Stimulated activated CD4-positive, alpha-beta T cell treated with anti-CD3 and anti-CD28 coated beads, Interleukin-15, amount 100 ng/mL, for 48 hours (primary cell): ENCODE measurements around the gene DLX4.

Experiments used
- DNase-seq, 2 donors: peaks; one replicate each; pipeline ENCODE4 v3.0.0-alpha.2; 2020; ENCODE audit warnings: low read depth in 2 of 2

The DLX4 gene

DNA sequence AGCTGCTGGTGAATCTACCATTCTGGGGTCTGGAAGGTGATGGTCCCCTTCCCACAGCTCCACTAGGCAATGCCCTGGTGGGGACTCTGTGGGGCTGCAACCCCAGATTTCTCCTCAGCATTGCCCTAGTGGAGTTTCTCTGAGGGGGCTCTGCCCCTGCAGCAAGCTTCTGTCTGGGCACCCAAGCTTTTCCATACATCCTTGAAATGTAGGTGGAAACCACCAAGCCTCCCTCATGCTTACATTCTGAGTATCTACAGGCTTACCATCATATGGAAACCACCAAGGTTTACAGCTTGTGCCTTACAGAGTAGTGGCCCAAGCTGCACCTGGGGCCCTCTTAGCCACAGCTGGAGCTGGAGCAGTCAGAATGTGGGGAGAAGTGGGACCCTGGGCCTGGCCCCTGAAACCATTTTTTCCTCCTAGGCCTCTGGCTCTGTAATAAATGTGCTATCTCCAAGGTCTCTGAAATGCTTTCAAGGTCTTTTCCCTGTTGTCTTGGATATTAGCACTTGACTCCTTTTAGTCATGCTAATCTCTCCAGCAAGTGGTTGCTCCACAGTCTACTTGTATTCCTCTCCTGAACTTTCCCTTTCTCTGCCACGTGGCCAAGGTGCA, 45.6 kb downstream of the DLX4 start:
- no peak for DNase-seq

DNA sequence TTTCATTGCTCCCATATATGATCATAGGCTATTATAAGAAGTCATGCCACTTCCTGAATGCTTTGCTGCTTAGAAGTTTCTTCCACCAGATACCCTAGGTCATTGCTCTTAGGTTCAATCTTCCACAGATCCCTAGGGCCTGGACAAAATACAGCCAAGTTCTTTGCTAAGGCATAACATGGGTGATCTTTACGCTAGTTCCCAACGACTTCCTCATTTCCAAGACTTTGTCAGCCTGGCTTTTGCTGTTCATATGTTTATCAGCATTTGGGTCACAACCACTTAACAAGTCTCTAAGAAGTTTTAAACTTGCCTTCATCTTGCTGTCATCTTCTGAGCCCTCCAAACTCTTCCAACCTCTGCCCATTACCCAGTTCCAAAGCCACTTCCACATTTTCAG, 46.2 kb downstream of the DLX4 start:
- DNase-seq = no peak

- no peak for DNase-seq
These were observed 49.9 kb downstream of the DLX4 start for GRCh38 chr17:50018909-50019308.

DNA sequence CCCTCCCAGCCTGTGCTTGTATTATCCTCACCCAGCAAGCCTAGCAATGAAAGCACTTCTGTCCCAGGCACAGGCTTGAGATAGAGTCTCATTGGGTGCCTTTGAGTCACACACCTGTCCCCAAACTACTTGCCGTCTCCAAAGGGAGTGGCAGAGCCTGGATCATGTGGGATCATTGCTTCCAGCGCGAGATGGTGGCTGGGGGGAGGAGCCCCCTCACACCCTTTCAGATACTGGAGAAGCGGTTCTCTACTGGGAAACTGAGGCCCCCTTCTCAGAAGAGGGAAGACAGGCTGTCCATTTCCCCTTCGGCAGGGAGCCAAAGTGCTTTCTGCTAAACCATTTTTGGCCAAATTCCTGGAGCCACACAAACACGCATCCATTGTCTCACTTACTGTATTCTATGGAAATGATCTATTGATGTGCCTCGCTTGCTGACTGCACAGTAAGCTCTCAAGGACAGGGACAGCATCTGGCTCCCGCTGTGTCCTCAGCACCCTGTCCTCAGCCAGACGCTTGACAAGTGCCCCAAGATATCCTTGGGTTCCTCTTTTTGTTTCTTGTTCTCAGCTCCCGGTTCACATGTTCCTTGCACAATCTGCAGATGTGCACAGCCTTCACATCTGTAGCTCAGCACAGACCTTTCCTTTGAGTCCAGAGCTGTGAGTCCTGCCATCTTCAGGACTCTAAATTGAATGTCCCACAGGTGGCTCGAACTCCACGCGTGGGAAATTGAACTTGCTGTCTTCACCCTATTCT, 52.0 kb downstream of the DLX4 start:
- no peak for DNase-seq

DNA sequence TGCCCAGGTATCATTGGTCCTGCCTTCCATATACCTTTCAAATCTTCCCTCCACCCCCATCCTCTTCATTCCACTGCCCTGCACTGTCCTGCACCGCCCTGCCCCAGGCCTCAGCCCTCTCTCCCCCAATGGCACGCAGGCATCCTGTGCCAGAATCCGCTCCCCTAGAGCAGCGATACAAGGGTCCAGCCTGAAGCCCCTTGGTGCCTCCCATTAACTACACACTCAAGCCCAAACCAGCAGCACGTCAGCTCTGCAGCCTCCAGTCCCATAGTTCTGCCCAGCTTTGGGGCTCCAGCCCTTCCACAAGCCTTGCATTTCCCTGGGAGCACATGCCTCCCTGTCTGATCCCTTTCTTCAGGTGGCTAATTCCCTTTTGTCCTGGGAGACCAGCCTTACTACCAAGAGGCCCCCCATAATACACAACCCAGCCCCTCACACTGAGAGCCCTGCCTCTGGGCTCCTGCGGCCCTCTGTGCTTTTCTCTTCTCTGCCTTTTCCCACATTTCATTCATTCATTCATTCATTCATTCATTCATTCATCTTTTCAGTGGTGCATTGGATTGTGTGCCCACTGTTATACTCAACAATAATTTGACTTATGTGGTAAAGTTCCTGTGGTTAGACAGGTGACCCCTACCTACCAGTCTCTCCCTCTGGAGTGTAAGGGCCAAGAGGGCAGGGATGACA, 52.8 kb downstream of the DLX4 start:
- no peak for DNase-seq

GRCh38 chr17:50022463-50023130, 53.6 kb downstream of the DLX4 start:
- DNase-seq = no peak

DNA sequence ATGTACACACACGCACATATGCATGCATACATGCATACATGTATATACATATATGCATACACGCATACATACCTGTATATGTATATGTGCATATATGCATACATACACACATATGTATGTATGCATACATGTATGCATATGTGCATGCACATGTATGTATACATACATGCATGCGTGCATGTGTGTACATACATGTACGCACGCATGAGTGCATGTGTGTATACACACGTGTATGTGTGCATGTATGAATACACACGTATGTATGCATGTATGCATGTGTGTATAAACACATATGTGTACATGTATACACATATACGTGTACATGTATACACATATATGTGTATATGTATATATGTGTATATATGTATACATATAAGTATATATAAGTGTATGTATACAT, 54.5 kb downstream of the DLX4 start:
- no peak for DNase-seq
